Natural killer cell (primary cell): Measurements from ENCODE around the gene THSD4. TPM values are rescaled to one million over a fixed set of nuclear protein-coding genes. Genes with fewer than 3 reads are reported as not detected.
"Not testable (repeated sequence)": the region's sequence is repeated elsewhere in the genome, so short reads cannot be mapped to it uniquely, and the experiment has no call there.

Source experiments
- ATAC-seq, 3 donors: fragments of 150-1000 bp in 2 of 3; fragments of 200-7000 bp in 1 of 3; cut with Tn5 transposase; 1 replicate in 1 of 3; 2 replicates in 2 of 3; pipeline ENCODE4 v1.10.0; 2021; ENCODE audit warnings: mild to moderate bottlenecking in 2 of 3, moderate library complexity in 2 of 3
- DNase-seq, 2 donors: peaks; one replicate each; pipeline versions ENCODE4 v3.0.0 to v3.0.0-alpha.2; 2013 to 2021; ENCODE audit warnings: mixed read lengths in 1 of 2
- H3K27ac ChIP-seq: one replicate; pipeline ENCODE4 v1.5.1; 2013; ENCODE audit warnings: mild to moderate bottlenecking, low read length
- H3K27me3 ChIP-seq: one replicate; pipeline ENCODE4 v1.6.1; 2013; ENCODE audit warnings: low read length; ENCODE audit not compliant: control insufficient read depth, insufficient read depth
- H3K36me3 ChIP-seq: one replicate; pipeline ENCODE4 v1.6.1; 2013; ENCODE audit warnings: low read length; ENCODE audit not compliant: control insufficient read depth, insufficient read depth
- H3K4me1 ChIP-seq: one replicate; pipeline ENCODE4 v1.6.1; 2013; ENCODE audit warnings: low read length; ENCODE audit not compliant: control insufficient read depth, insufficient read depth
- H3K4me3 ChIP-seq: one replicate; pipeline ENCODE4 v1.5.1; 2013; ENCODE audit warnings: low read length
- H3K9me3 ChIP-seq: one replicate; pipeline ENCODE4 v1.6.1; 2013; ENCODE audit warnings: low read length; ENCODE audit not compliant: control insufficient read depth, insufficient read depth
- H3K27ac Mint-ChIP-seq, 2 donors: one replicate each; pipeline ENCODE4 v1.8.0; 2022; ENCODE audit warnings: mild to moderate bottlenecking in 2 of 2, mixed read lengths in 2 of 2, moderate library complexity in 1 of 2
- H3K27me3 Mint-ChIP-seq, 2 donors: one replicate each; pipeline ENCODE4 v1.8.0; 2022; ENCODE audit warnings: low read depth in 2 of 2, mixed read lengths in 2 of 2
- H3K36me3 Mint-ChIP-seq: one replicate; pipeline ENCODE4 v1.8.0; 2022; ENCODE audit warnings: mixed read lengths
- H3K4me1 Mint-ChIP-seq, 2 donors: one replicate each; pipeline ENCODE4 v1.8.0; 2022; ENCODE audit warnings: mixed read lengths in 2 of 2
- H3K4me3 Mint-ChIP-seq: one replicate; pipeline ENCODE4 v1.8.0; 2022; ENCODE audit warnings: mild to moderate bottlenecking, moderate library complexity, mixed read lengths
- H3K9me3 Mint-ChIP-seq, 2 donors: one replicate each; pipeline ENCODE4 v1.8.0; 2022; ENCODE audit warnings: mixed read lengths in 2 of 2
- WGBS: methylation state at CpG from one replicate; pipeline ENCODE4 v1.1.7; 2013; ENCODE audit warnings: missing lambda C conversion rate; ENCODE audit not compliant: insufficient coverage; 5-methylcytosine and 5-hydroxymethylcytosine counted together
- intact Hi-C: fragments of 100-400 bp; cut with micrococcal nuclease; formaldehyde crosslinking; loops from one replicate; pipeline ENCODE4 v1.14.2; 2022
- total RNA-seq, 4 donors: library from RNA; stranded (reverse); fragments of 120-200 nt in 1 of 4; gene quantifications; one replicate each; pipeline versions ENCODE4 v1.2.3 to v1.2.4, GENCODE V29; 2013 to 2022
- TF ChIP-seq, protein P1 (sequence below): fragments of 200-600 bp; IDR thresholded peaks from one replicate; pipeline ENCODE4 v1.8.0; 2022; ENCODE audit warnings: antibody characterized with exemption

Gene THSD4
- total RNA-seq, 3 donors from 2014 or later (not counting 1 experiment from before 2014, with no cell fraction given), result not detected

DNA sequence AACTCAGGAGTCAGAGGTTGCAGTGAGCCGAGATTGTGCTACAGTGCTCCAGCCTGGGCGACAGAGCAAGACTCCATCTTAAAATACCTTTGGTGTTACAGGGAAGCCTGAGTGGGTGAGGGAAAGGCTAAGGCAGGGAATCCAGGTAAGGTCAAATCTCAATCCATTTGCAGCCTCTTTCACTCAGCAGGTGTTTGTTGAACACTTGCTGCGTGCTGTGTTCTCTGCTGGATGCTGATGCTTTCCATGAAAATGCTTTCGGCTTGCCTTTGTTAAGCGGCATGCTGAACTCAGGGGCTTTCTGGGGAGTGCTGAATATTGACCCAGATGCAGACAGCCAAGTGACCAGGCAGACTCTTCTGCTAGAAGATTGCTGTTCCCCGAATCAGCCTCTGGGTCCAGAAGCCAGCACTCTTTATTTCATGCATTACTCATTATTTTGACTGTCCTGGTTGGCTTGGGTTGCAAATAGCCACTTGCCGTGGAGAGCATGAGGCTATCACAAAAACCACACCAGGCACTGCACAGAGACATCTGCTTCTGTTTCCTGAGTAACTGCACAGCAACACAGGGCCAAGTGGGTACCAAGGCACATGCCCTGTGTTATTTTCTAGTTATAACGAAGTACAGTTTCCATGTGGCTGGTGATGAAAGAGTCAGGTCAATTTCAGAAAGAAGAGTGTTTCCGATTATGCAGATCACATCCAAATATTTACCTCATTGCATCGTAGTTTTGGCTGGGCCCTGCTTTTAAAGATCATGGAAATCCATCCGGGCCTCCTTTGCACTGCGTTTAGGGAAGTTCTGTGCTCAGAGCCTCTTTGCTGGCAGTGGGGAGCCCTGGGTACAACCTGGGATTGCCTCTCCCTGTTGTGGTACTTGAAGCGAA is 88.6 kb downstream of the THSD4 start:
- Mint-ChIP-seq H3K27me3 (peaks cover 0 to 3% of the 10 kb centered on the region in 2 donors), H3K4me1 (no peaks in the 10 kb centered on the region), H3K27ac (no peak overlapping the region), H3K36me3 (no peaks in the 10 kb centered on the region), H3K9me3 (peaks cover 0 to 5% of the 10 kb centered on the region in 2 donors), H3K4me3 (no peak overlapping the region)
- DNase-seq, result no peak
- TF ChIP-seq, protein P1, sequence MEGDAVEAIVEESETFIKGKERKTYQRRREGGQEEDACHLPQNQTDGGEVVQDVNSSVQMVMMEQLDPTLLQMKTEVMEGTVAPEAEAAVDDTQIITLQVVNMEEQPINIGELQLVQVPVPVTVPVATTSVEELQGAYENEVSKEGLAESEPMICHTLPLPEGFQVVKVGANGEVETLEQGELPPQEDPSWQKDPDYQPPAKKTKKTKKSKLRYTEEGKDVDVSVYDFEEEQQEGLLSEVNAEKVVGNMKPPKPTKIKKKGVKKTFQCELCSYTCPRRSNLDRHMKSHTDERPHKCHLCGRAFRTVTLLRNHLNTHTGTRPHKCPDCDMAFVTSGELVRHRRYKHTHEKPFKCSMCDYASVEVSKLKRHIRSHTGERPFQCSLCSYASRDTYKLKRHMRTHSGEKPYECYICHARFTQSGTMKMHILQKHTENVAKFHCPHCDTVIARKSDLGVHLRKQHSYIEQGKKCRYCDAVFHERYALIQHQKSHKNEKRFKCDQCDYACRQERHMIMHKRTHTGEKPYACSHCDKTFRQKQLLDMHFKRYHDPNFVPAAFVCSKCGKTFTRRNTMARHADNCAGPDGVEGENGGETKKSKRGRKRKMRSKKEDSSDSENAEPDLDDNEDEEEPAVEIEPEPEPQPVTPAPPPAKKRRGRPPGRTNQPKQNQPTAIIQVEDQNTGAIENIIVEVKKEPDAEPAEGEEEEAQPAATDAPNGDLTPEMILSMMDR, result no peak
- no peak for ATAC-seq
- 72% methylated on average over 13 of the region's 13 CpGs for WGBS
- H3K4me1 ChIP-seq, result no peaks in the 10 kb centered on the region
- no peaks in the 10 kb centered on the region for H3K9me3 ChIP-seq
- H3K4me3 ChIP-seq, result no peak overlapping the region
- no peaks in the 10 kb centered on the region for H3K36me3 ChIP-seq
- H3K27ac ChIP-seq, result no peak overlapping the region
- no peaks in the 10 kb centered on the region for H3K27me3 ChIP-seq
- intact Hi-C loops, result no loop called here

DNA sequence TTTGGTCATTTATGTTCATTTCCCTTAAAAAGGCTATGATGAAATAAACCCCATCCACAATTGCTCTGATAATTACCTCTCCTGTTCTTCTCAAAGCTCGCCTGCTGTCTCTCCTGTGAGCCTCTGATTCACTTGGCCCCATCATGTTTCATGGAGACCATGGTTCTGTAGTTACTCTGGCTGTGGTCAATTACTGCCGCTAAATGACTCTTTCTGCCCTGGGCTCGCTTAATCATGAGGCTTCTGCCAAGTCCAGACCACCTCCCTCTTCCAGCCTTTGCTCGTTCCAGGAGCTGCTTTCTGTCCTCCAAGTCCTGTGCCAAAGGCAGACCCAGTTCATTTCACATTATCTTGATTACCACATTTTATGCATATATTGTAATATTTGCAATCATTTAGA is 91.9 kb downstream of the THSD4 start:
- no peaks in the 10 kb centered on the region for H3K36me3 Mint-ChIP-seq
- TF ChIP-seq, protein P1, result no peak

DNA sequence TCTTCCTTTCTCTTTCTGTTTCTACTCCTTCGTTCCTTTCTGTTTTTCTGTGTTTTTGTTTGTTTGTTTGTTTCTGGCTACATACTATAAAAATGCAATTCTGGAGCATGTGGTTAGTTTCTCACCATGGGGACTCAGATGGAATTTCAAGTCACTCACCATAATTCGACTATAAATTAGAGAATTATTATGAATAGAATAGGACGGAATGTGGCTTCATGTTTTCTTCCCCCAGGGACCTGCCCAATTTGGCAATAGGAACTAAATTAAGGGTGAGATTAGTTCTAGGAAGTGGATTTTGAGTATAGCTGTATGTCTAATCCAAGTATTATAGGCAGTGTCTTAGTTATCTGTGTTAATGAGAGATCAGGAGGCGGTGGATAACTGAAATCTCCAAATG is 96.9 kb downstream of the THSD4 start:
- H3K27me3 Mint-ChIP-seq, result peaks cover 7 to 12% of the 10 kb centered on the region in 2 donors
- H3K4me3 ChIP-seq, result no peak overlapping the region
- no peak for DNase-seq
- H3K4me1 ChIP-seq, result no peaks in the 10 kb centered on the region
- peaks cover 5% of the 10 kb centered on the region for H3K9me3 ChIP-seq
- H3K4me1 Mint-ChIP-seq, result no peaks in the 10 kb centered on the region
- H3K9me3 Mint-ChIP-seq, result no peaks in the 10 kb centered on the region
- no peaks in the 10 kb centered on the region for H3K27me3 ChIP-seq
- no peak overlapping the region for H3K27ac ChIP-seq
- TF ChIP-seq, protein P1, result no peak
- 92% methylated on average over 2 of the region's 4 CpGs for WGBS
- intact Hi-C loops, result no loop called here
- no peaks in the 10 kb centered on the region for H3K36me3 ChIP-seq
- no peak overlapping the region for H3K4me3 Mint-ChIP-seq
- no peak for ATAC-seq
- no peak overlapping the region for H3K27ac Mint-ChIP-seq
- H3K36me3 Mint-ChIP-seq, result no peaks in the 10 kb centered on the region

More for the DNA sequence above, 91.9 kb downstream of the THSD4 start:
- Mint-ChIP-seq H3K4me1 (no peaks in the 10 kb centered on the region), H3K27me3 (peaks cover 0 to 3% of the 10 kb centered on the region in 2 donors), H3K9me3 (no peaks in the 10 kb centered on the region), H3K27ac (no peak overlapping the region), H3K4me3 (no peak overlapping the region)
- Histone ChIP-seq H3K27me3 (no peaks in the 10 kb centered on the region), H3K4me1 (no peaks in the 10 kb centered on the region), H3K9me3 (no peaks in the 10 kb centered on the region), H3K27ac (no peak overlapping the region), H3K4me3 (no peak overlapping the region), H3K36me3 (no peaks in the 10 kb centered on the region)
- no peak for ATAC-seq
- intact Hi-C loops, result no loop called here
- 91% methylated on average over 4 of the region's 4 CpGs for WGBS
- DNase-seq, result no peak

DNA sequence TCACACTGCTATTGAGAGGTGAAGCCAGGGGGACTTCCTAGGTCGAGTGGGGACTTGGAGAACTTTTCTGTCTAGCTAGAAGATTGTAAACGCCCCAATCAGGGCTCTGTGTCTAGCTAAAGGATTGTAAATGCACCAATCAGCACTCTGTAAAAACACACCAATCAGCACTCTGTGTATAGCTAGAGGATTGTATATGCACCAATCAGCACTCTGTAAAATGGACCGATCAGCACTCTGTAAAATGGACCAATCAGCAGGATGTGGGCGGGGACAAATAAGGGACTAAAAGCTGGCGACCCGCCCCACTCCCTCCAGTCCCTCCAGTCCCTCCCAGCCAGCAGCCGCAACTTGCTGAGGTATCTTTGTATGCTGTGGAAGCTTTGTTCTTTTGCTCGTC is 98.7 kb downstream of the THSD4 start:
- H3K4me1 ChIP-seq, H3K4me1 Mint-ChIP-seq, H3K36me3 ChIP-seq, H3K4me3 Mint-ChIP-seq, H3K27ac ChIP-seq, H3K9me3 Mint-ChIP-seq, ATAC-seq, intact Hi-C loops, H3K4me3 ChIP-seq, H3K36me3 Mint-ChIP-seq, H3K27me3 ChIP-seq, H3K9me3 ChIP-seq, DNase-seq, H3K27ac Mint-ChIP-seq: not testable (repeated sequence)
- 91% methylated on average over 8 of the region's 8 CpGs for WGBS
- H3K27me3 Mint-ChIP-seq, result peaks cover 15 to 17% of the 10 kb centered on the region in 2 donors
